Smooth muscle cell of the coronary artery (primary cell): ENCODE results near the gene BCAS4. TPM values are rescaled to one million over a fixed set of nuclear protein-coding genes. Genes with fewer than 3 reads are reported as not detected.

Experiments used
- total RNA-seq: library from RNA; depleted of rRNA; stranded (reverse); fragments of >200 nt; gene quantifications from 2 replicates; pipeline ENCODE4 v1.2.3, GENCODE V29; 2014; ENCODE audit warnings: low replicate concordance

Gene BCAS4, protein sequence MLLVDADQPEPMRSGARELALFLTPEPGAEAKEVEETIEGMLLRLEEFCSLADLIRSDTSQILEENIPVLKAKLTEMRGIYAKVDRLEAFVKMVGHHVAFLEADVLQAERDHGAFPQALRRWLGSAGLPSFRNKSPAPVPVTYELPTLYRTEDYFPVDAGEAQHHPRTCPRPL
- total RNA-seq, result 2.8 and 22.5 TPM in 2 replicates

GRCh38 chr20:50794846-50795634 is at the start of gene BCAS4:
BCAS4 (plus strand) TSS chr20:50795061; CDS start chr20:50795084, 23 bp downstream.

Other genes starting within 250 kb of the BCAS4 start
- 1.1 and 23.1 TPM in 2 replicates for gene RIPOR3, start 103.5 kb upstream of the BCAS4 start, total RNA-seq
- 0.23 and 1.7 TPM in 2 replicates for gene PARD6B, start 63.5 kb upstream of the BCAS4 start, total RNA-seq
- 14.4 and 22.3 TPM in 2 replicates for gene ADNP, start 136.4 kb downstream of the BCAS4 start, total RNA-seq
- gene DPM1, start 163.5 kb downstream of the BCAS4 start, total RNA-seq, result 27.7 and 54.3 TPM in 2 replicates
- gene MOCS3, start 163.8 kb downstream of the BCAS4 start, total RNA-seq, result 7.3 and 8.0 TPM in 2 replicates
- gene KCNG1, start 228.0 kb downstream of the BCAS4 start, total RNA-seq, result 4.1 and 6.8 TPM in 2 replicates